ENCODE results near the gene CCDC85C.

GRCh38 chr14:99616832-99617800, 13.1 kb upstream of the CCDC85C start:
- TF ChIP-seq ZBTB7A (IDR thresholded peaks at IDR 0.05; ENCODE audit: low read depth) (no peak), NFIC (IDR thresholded peaks at IDR 0.05) (no peak), EGR1 (IDR thresholded peaks at IDR 0.05) (no peak), CREB1 (IDR thresholded peaks at IDR 0.05; ENCODE audit: low read depth) (no peak), EP300 (IDR thresholded peaks at IDR 0.05; ENCODE audit: borderline replicate concordance) (no peak), CEBPB (IDR thresholded peaks at IDR 0.05) (no peak), USF1 (IDR thresholded peaks at IDR 0.05) (no peak), RAD21 (IDR thresholded peaks at IDR 0.05; ENCODE audit: low read depth) (no peak), TAF1 (IDR thresholded peaks at IDR 0.05; ENCODE audit: low read depth) (no peak), FOXM1 (IDR thresholded peaks at IDR 0.05; ENCODE audit: borderline replicate concordance, low read depth) (no peak)
- TF ChIP-seq, protein P1, sequence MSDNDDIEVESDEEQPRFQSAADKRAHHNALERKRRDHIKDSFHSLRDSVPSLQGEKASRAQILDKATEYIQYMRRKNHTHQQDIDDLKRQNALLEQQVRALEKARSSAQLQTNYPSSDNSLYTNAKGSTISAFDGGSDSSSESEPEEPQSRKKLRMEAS (IDR thresholded peaks at IDR 0.05) = no peak
- TF ChIP-seq, protein P2, sequence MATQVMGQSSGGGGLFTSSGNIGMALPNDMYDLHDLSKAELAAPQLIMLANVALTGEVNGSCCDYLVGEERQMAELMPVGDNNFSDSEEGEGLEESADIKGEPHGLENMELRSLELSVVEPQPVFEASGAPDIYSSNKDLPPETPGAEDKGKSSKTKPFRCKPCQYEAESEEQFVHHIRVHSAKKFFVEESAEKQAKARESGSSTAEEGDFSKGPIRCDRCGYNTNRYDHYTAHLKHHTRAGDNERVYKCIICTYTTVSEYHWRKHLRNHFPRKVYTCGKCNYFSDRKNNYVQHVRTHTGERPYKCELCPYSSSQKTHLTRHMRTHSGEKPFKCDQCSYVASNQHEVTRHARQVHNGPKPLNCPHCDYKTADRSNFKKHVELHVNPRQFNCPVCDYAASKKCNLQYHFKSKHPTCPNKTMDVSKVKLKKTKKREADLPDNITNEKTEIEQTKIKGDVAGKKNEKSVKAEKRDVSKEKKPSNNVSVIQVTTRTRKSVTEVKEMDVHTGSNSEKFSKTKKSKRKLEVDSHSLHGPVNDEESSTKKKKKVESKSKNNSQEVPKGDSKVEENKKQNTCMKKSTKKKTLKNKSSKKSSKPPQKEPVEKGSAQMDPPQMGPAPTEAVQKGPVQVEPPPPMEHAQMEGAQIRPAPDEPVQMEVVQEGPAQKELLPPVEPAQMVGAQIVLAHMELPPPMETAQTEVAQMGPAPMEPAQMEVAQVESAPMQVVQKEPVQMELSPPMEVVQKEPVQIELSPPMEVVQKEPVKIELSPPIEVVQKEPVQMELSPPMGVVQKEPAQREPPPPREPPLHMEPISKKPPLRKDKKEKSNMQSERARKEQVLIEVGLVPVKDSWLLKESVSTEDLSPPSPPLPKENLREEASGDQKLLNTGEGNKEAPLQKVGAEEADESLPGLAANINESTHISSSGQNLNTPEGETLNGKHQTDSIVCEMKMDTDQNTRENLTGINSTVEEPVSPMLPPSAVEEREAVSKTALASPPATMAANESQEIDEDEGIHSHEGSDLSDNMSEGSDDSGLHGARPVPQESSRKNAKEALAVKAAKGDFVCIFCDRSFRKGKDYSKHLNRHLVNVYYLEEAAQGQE (IDR thresholded peaks at IDR 0.05; ENCODE audit: low read depth) = no peak
